Fibroblast of lung (primary cell): ENCODE results near the gene DOK6. TPM values are rescaled to one million over a fixed set of nuclear protein-coding genes. Genes with fewer than 3 reads are reported as not detected.

ENCODE experiments used
- DNase-seq, 2 donors: peaks; one replicate each; pipeline versions ENCODE4 v3.0.0 to v3.0.0-alpha.2; 2010; ENCODE audit warnings: low read depth in 2 of 2
- H2AFZ ChIP-seq: 2 replicates; pipeline ENCODE4 v1.5.1; 2012; ENCODE audit warnings: low read length, control low read depth, inconsistent platforms
- H3K27ac ChIP-seq: 2 replicates; pipeline ENCODE4 v1.5.1; 2011; ENCODE audit warnings: low read length, control low read depth; ENCODE audit not compliant: insufficient read depth
- H3K27me3 ChIP-seq: 2 replicates; pipeline ENCODE4 v1.5.1; 2011; ENCODE audit warnings: mild to moderate bottlenecking, low read length; ENCODE audit not compliant: control insufficient read depth, insufficient read depth
- H3K36me3 ChIP-seq: 2 replicates; pipeline ENCODE4 v1.5.1; 2011; ENCODE audit warnings: low read length; ENCODE audit not compliant: control insufficient read depth, insufficient read depth
- H3K4me1 ChIP-seq: 2 replicates; pipeline ENCODE4 v1.5.1; 2011; ENCODE audit warnings: low read length; ENCODE audit not compliant: control insufficient read depth, insufficient read depth; ENCODE audit errors: extremely low read depth
- H3K4me2 ChIP-seq: 2 replicates; pipeline ENCODE4 v1.5.1; 2011; ENCODE audit warnings: low read length, control low read depth; ENCODE audit not compliant: insufficient read depth; ENCODE audit errors: extremely low read depth
- H3K4me3 ChIP-seq, 4 experiments: fragments of 200-600 bp in 1 of 4; sonication (generic) in 1 of 4; replicated peaks in 1 of 4; 2 replicates each; pipeline ENCODE4 v1.5.1; 2011 to 2016; ENCODE audit warnings: low read length in 4 of 4, low read depth in 3 of 4, mild to moderate bottlenecking in 3 of 4, control low read depth in 2 of 4, inconsistent platforms in 1 of 4, mixed read lengths in 1 of 4; ENCODE audit not compliant: insufficient read depth in 1 of 4; ENCODE audit errors: control extremely low read depth in 1 of 4
- H3K79me2 ChIP-seq: 2 replicates; pipeline ENCODE4 v1.5.1; 2012; ENCODE audit warnings: mild to moderate bottlenecking, low read length, inconsistent platforms; ENCODE audit not compliant: control insufficient read depth, insufficient read depth
- H3K9ac ChIP-seq: 2 replicates; pipeline ENCODE4 v1.5.1; 2011; ENCODE audit warnings: mild to moderate bottlenecking, low read length, control low read depth; ENCODE audit not compliant: insufficient read depth
- H3K9me3 ChIP-seq: 2 replicates; pipeline ENCODE4 v1.5.1; 2012; ENCODE audit warnings: low read depth, low read length; ENCODE audit not compliant: control insufficient read depth, insufficient read depth
- H4K20me1 ChIP-seq: 2 replicates; pipeline ENCODE4 v1.5.1; 2011; ENCODE audit warnings: low read length; ENCODE audit not compliant: control insufficient read depth, insufficient read depth; ENCODE audit errors: extremely low read depth
- EZH2 ChIP-seq: IDR thresholded peaks from 2 replicates; pipeline ENCODE4 v1.5.1; 2012; ENCODE audit warnings: low read length, control low read depth, mild to moderate bottlenecking; ENCODE audit errors: missing control alignments
- polyA plus RNA-seq, 2 donors: library from polyadenylated mRNA; depleted of rRNA in 1 of 2; stranded (reverse) in 1 of 2; unstranded in 1 of 2; fragments of >200 nt; gene quantifications; 2 replicates each; pipeline ENCODE4 v1.2.1, GENCODE V29; 2011 to 2012; ENCODE audit warnings: missing spikeins in 1 of 2
- total RNA-seq: library from RNA; depleted of rRNA; stranded (reverse); fragments of >200 nt; gene quantifications from 2 replicates; pipeline ENCODE4 v1.2.1, GENCODE V29; 2014
- TF ChIP-seq, protein P1 (sequence below), 2 donors: IDR thresholded peaks in 1 of 2; conservative IDR thresholded peaks in 1 of 2; 1 replicate in 1 of 2; 2 replicates in 1 of 2; pipeline ENCODE4 v1.5.1; 2011 to 2012; ENCODE audit warnings: low read length in 2 of 2, control low read depth in 1 of 2, inconsistent platforms in 1 of 2, low read depth in 1 of 2, mild to moderate bottlenecking in 1 of 2

DOK6 gene
- total and polyA plus RNA-seq, 2 donors (not counting 1 experiment from before 2014, with no cell fraction given), result 4.0 to 7.8 TPM

GRCh38 chr18:69648486-69648885 is 247.8 kb downstream of the DOK6 start:
- Histone ChIP-seq H3K4me1 (no peaks in the 10 kb centered on the region), H4K20me1 (no peaks in the 10 kb centered on the region), H3K9me3 (no peaks in the 10 kb centered on the region), H3K4me2 (peak overlapping the region; percentile 40), H3K27me3 (no peaks in the 10 kb centered on the region), H3K79me2 (no peaks in the 10 kb centered on the region), H3K36me3 (no peaks in the 10 kb centered on the region), H3K9ac (no peak overlapping the region), H3K27ac (no peak overlapping the region), H3K4me3 (no peak overlapping the region), H2AFZ (no peak overlapping the region)
- no peak for TF ChIP-seq EZH2
- TF ChIP-seq, protein P1, sequence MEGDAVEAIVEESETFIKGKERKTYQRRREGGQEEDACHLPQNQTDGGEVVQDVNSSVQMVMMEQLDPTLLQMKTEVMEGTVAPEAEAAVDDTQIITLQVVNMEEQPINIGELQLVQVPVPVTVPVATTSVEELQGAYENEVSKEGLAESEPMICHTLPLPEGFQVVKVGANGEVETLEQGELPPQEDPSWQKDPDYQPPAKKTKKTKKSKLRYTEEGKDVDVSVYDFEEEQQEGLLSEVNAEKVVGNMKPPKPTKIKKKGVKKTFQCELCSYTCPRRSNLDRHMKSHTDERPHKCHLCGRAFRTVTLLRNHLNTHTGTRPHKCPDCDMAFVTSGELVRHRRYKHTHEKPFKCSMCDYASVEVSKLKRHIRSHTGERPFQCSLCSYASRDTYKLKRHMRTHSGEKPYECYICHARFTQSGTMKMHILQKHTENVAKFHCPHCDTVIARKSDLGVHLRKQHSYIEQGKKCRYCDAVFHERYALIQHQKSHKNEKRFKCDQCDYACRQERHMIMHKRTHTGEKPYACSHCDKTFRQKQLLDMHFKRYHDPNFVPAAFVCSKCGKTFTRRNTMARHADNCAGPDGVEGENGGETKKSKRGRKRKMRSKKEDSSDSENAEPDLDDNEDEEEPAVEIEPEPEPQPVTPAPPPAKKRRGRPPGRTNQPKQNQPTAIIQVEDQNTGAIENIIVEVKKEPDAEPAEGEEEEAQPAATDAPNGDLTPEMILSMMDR (conservative IDR thresholded peaks at IDR 0.05 in 1 of 2, IDR thresholded peaks at IDR 0.05 in 1 of 2; ENCODE audit: low read depth in 1 of 2, low read length in 2 of 2), result no peak
- no peak for DNase-seq

GRCh38 chr18:69649684-69650083 is 249.0 kb downstream of the DOK6 start:
- Histone ChIP-seq H3K4me3 (no peak overlapping the region), H3K36me3 (no peaks in the 10 kb centered on the region), H3K27me3 (no peaks in the 10 kb centered on the region), H4K20me1 (no peaks in the 10 kb centered on the region), H3K4me2 (no peak overlapping the region), H3K79me2 (no peaks in the 10 kb centered on the region), H3K27ac (no peak overlapping the region), H3K9me3 (no peaks in the 10 kb centered on the region), H3K9ac (no peak overlapping the region), H2AFZ (no peak overlapping the region), H3K4me1 (no peaks in the 10 kb centered on the region)
- TF ChIP-seq, protein P1 (conservative IDR thresholded peaks at IDR 0.05 in 1 of 2, IDR thresholded peaks at IDR 0.05 in 1 of 2; ENCODE audit: low read depth in 1 of 2, low read length in 2 of 2), result no peak
- TF ChIP-seq EZH2, result no peak
- DNase-seq, result no peak

DNA sequence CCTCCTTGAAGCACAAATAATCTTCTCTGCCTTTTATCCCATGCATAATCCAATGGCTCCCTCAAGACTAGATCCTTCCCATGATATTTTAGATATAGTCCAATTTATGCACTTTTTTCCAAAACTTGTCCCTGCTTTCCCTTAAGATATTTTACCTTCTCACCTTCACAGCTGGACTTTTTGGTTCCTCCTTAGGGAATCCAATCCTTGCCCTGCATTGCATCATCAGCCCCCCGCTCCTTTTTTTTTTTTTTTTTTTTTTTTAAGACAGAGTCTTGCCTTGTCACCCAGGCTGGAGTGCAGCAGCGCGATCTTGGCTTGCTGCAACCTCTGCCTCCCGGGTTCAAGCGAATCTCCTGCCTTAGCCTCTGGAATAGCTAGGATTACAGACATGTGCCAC is 250.6 kb downstream of the DOK6 start:
- Histone ChIP-seq H3K4me1 (no peaks in the 10 kb centered on the region), H2AFZ (no peak overlapping the region), H3K4me2 (no peak overlapping the region), H3K4me3 (no peak overlapping the region), H3K79me2 (no peaks in the 10 kb centered on the region), H3K27ac (no peak overlapping the region), H3K9me3 (no peaks in the 10 kb centered on the region), H3K9ac (no peak overlapping the region), H4K20me1 (no peaks in the 10 kb centered on the region), H3K36me3 (no peaks in the 10 kb centered on the region), H3K27me3 (no peaks in the 10 kb centered on the region)
- DNase-seq, result no peak
- TF ChIP-seq EZH2, result no peak
- TF ChIP-seq, protein P1 (conservative IDR thresholded peaks at IDR 0.05 in 1 of 2, IDR thresholded peaks at IDR 0.05 in 1 of 2; ENCODE audit: low read depth in 1 of 2, low read length in 2 of 2), result no peak
